GM19240 (cell line): Measurements from ENCODE around the gene PDCD2L.
A peak's percentile ranks its signal among the peaks of the same experiment; 100 is the strongest.
"Not testable (repeated sequence)": the region's sequence is repeated elsewhere in the genome, so short reads cannot be mapped to it uniquely, and the experiment has no call there.

Experiments
- DNase-seq: peaks from one replicate; pipeline ENCODE4 v3.0.0; 2011; ENCODE audit warnings: low spot score; ENCODE audit not compliant: insufficient read length

The PDCD2L gene

GRCh38 chr19:34409189-34410164, 5.3 kb downstream of the PDCD2L start:
- DNase-seq, result no peak

GRCh38 chr19:34411216-34411615, 7.0 kb downstream of the PDCD2L start:
- DNase-seq, result no peak

GRCh38 chr19:34416021-34416545, 11.9 kb downstream of the PDCD2L start:
- no peak for DNase-seq

- no peak for DNase-seq
Measured at GRCh38 chr19:34418300-34418699, 14.1 kb downstream of the PDCD2L start.

- no peak for DNase-seq
Measured at GRCh38 chr19:34426096-34426661, 22.0 kb downstream of the PDCD2L start.

DNA sequence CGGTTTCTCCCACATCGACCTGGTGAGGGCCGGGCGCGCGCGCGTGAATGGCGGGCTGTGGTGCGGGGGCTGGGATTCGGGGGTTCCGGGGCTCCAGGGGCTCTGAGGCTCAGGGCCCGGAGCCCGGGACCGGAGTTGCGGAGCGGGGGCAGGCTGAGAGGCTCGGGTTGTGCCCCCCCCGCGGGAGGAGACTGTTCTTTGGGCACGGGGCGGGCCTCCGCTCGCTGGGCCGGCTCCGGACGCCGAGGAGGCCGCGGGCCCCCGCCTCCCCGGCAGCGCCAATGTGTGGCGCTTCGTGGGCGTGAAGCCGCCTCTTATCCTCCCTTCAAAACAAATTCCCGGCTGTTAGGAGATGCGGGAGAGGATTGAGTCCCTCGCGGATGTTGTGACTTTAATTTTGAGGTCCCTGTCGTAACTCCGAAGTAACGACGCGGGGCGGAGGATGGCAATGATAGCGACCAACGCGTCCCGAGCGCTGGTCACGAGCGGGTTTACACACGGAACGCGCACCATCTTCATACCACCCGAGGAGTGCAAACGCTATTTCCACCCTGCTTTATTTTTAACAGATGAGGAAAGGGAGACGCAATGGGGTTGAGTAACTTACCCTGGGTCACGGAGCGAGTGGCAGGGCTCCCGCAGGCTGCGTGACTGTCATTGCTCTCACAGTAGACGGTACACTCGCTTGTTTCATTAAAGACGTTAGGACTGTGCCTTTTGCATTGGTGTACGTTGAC, 24.5 kb downstream of the PDCD2L start:
- DNase-seq, result peak; percentile 29

DNA sequence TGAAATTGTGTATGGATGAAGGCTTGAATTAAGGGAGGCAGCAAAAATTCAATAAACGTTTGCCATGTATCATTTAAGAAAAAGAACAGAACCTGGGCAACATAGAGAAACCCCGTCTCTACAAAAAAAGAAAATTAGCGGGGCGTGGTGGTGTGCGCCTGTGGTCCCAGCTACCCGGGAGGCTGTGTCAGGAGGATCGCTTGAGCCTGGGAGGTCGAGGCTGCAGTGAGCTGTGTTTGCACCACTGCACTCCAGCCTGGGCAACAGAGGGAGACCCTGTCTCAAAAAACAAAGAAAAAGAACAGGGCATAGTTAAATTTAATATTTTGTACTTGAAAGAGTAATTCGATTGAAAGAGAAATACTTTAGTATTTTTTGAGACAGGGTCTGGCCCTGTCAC, 25.4 kb downstream of the PDCD2L start:
- no peak for DNase-seq

DNA sequence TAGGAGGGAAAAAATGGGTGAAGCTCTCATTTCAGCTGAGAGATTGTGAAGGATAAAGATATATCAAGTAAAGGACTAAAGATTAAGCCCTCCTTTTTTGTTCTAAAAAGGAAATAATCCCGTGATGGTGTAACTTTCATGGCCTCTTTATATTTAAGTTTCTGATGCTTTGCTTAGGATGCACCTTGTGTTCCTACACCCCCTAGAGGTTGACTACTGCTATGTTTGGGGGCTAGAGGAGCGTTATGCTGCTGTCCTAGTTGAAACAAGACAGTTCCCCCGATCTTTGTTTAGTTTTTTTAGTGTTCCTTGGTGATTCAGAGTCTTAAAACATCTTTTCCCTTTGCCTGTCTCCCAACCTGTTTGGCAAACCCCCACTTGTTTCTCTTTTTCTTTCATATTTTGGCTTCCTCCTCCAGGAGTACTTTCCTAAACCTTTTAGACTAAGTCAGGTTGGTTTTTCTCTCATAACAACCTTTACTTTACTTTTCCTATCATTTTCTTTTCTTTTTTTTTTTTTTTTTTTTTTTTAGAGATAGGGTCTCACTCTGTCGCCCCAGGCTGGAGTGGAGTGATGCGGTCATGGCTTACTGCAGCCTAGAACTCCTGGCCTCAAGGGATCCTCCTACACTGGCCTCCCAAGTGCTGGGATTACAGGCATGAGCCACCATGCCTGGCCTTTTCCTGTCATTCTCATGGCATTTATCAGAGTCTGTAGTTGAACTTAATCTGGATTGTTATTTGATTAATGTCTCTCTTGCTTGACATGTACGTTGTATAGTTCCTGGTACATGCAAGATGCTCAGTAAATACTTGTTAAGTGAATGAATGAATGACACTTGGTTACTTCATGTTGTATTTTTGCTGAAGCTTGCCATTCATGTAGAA, 26.8 kb downstream of the PDCD2L start:
- peak; percentile 73 for DNase-seq

GRCh38 chr19:34431681-34432402, 27.6 kb downstream of the PDCD2L start:
- no peak for DNase-seq

- no peak for DNase-seq
Measured at GRCh38 chr19:34432797-34433196, 28.6 kb downstream of the PDCD2L start.

- DNase-seq, result no peak
Measured at GRCh38 chr19:34436716-34437115, 32.5 kb downstream of the PDCD2L start.

GRCh38 chr19:34448191-34448590, 44.0 kb downstream of the PDCD2L start:
- DNase-seq, result no peak

- DNase-seq, result no peak
Measured at GRCh38 chr19:34452723-34453122, 48.5 kb downstream of the PDCD2L start.

GRCh38 chr19:34454091-34454490, 49.9 kb downstream of the PDCD2L start:
- DNase-seq, result no peak

GRCh38 chr19:34454685-34455084, 50.5 kb downstream of the PDCD2L start:
- no peak for DNase-seq

DNA sequence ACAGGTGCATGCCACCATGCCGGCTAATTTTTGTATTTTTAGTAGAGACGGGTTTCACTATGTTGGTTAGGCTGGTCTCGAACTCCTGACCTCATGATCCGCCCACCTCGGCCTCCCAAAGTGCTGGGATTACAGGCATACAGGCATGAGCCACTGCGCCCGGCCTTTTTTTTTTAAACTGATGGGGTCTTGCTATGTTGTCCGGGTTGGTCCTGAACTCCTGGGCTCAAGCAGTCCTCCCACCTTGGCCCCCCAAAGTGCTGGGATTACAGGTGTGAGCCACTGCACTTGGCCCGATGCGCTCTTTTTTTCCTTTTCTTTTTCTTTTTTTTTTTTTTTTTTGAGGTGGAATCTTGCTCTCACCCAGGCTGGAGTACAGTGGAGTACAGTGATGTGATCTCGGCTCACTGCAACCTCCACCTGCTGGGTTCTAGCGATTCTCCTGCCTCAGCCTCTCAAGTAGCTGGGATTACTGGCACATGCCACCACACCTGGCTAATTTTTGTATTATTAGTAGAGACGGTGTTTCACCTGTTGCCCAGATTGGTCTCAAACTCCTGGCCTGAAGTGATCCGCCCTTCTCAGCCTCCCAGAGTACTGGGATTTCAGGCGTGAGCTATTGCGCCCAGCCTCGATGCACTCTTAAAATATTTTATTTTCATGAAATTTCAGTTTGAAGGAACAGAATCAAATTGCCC, 51.7 kb downstream of the PDCD2L start:
- DNase-seq, result not testable (repeated sequence)

DNA sequence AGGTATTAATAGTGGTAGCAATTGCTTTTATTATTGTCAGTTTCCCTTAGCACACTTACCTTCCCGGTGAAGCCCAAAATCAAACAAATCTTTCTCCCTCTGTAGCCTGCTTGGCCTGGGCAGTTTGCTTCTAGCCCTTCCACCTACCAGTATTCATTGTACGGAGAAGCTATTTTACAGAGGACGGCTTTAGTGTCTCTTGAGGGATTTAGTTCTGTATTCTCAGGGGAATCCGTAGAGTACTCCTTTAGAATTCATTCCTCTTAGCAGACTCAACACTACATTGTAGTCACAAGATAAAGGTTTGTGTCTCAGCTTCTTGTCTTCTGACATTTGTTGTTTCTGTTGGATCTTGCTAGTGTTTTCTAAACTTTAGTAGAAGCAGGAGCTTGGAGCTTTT, 53.2 kb downstream of the PDCD2L start:
- no peak for DNase-seq

DNA sequence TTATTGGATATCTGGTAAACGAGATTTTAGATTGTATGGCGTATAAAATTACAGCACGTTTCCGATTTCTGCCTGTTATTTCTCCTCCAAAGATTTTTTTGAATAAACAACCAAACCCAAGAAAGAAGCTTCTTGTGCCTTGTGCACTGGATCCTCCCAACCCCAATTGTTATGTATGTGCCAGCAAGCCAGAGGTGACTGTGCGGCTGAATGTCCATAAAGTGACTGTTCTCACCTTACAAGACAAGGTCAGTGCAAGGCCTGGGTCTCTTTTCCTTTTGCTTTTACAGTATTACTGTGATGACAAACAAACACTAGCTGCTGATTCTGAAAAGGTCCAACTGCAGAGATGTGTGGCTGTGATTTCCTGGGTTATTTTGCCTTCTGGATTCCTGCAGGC, 54.5 kb downstream of the PDCD2L start:
- no peak for DNase-seq

DNA sequence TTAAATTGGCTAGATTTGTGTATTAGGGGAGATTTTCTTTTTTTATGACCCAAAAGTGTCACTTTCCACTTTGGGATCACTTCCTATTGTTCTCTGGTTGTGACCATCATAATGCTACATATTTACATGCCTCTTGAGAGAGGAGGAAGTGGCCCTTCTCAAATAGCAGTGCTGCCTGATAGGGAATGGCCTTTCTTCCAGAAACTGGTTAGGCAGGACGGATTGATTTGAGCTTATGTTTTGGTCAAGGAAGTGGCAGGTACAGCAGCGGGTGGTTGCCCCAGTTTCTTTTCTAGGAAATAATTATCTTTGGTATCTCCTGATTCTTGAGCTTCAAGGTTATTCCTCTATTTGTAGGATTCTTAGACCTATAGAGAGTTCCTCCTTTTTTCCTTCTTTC, 55.4 kb downstream of the PDCD2L start:
- DNase-seq, result no peak
